Measurements from ENCODE around the gene ASAP3. TPM values are rescaled to one million over a fixed set of nuclear protein-coding genes. Genes with fewer than 3 reads are reported as not detected.

The ASAP3 gene
- total and polyA plus RNA-seq, 2 experiments from 2014 or later, result 28.0 to 98.2 TPM

DNA sequence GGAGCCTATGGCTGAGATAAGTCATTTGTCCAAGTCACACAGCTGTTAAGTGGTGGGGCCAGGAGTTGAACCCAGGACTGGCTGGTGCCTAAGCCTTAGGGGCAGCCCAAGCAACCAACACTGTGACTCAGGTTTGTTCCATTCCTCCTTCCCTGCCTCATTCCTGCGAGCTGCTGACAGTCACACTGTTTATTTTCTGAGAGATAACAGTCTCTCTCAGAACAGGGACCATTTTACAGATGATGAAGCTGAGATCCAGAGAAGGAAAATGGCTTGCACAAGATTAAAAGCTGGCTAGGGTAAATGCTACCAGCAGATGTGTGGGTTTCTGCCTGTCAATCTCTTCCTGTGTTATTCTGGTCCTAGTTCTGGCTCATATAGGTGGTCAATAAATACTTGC lies 35.1 kb downstream of the ASAP3 start:
- H3K9me3 Mint-ChIP-seq, result no peaks in the 10 kb centered on the region
- DNase-seq (ENCODE audit: low spot score), result no peak
- Histone ChIP-seq H3F3A (replicated peaks; ENCODE audit: low read depth) (no peaks in the 10 kb centered on the region), H3K4me2 (no peak overlapping the region), H2AFZ (no peak overlapping the region), H4K20me1 (replicated peaks; ENCODE audit: insufficient read depth) (peaks cover 11% of the 10 kb centered on the region), H3K9me2 (ENCODE audit: insufficient read depth) (no peaks in the 10 kb centered on the region), H3K79me2 (replicated peaks; ENCODE audit: insufficient read depth) (no peaks in the 10 kb centered on the region), H3K27ac (ENCODE audit: low read depth) (no peak overlapping the region), H3K36me3 (ENCODE audit: insufficient read depth) (no peaks in the 10 kb centered on the region), H3K27me3 (ENCODE audit: insufficient read depth) (no peaks in the 10 kb centered on the region), H3K4me3 (no peak overlapping the region), H3K4me1 (ENCODE audit: insufficient read depth) (no peaks in the 10 kb centered on the region)
- no peak overlapping the region for H3K27ac Mint-ChIP-seq
- H3K4me3 Mint-ChIP-seq, result no peak overlapping the region
- no peaks in the 10 kb centered on the region for H3K4me1 Mint-ChIP-seq
- no peak for ATAC-seq
- peaks cover 1% of the 10 kb centered on the region for H3K27me3 Mint-ChIP-seq (ENCODE audit: insufficient read depth, low read depth, poor library complexity)
- TF ChIP-seq ZNF331 (CRISPR knock-in tag; IDR thresholded peaks at IDR 0.05; ENCODE audit: low read depth) (no peak), POLR2AphosphoS5 (IDR thresholded peaks at IDR 0.05; ENCODE audit: low read depth) (no peak), JUNB (IDR thresholded peaks at IDR 0.05; ENCODE audit: unreplicated experiment) (no peak), STAT1 (IDR thresholded peaks at IDR 0.05; ENCODE audit: unreplicated experiment) (no peak), ZNF114 (CRISPR knock-in tag; IDR thresholded peaks at IDR 0.05) (no peak), CREB1 (CRISPR knock-in tag; IDR thresholded peaks at IDR 0.05; ENCODE audit: low read depth) (no peak), EZH2 (IDR thresholded peaks at IDR 0.05; ENCODE audit: low read depth, unreplicated experiment) (no peak), EZH2phosphoT487 (IDR thresholded peaks at IDR 0.05; ENCODE audit: unreplicated experiment) (no peak), NANOG (IDR thresholded peaks at IDR 0.05; ENCODE audit: borderline replicate concordance) (no peak)
- TF ChIP-seq, protein P1, sequence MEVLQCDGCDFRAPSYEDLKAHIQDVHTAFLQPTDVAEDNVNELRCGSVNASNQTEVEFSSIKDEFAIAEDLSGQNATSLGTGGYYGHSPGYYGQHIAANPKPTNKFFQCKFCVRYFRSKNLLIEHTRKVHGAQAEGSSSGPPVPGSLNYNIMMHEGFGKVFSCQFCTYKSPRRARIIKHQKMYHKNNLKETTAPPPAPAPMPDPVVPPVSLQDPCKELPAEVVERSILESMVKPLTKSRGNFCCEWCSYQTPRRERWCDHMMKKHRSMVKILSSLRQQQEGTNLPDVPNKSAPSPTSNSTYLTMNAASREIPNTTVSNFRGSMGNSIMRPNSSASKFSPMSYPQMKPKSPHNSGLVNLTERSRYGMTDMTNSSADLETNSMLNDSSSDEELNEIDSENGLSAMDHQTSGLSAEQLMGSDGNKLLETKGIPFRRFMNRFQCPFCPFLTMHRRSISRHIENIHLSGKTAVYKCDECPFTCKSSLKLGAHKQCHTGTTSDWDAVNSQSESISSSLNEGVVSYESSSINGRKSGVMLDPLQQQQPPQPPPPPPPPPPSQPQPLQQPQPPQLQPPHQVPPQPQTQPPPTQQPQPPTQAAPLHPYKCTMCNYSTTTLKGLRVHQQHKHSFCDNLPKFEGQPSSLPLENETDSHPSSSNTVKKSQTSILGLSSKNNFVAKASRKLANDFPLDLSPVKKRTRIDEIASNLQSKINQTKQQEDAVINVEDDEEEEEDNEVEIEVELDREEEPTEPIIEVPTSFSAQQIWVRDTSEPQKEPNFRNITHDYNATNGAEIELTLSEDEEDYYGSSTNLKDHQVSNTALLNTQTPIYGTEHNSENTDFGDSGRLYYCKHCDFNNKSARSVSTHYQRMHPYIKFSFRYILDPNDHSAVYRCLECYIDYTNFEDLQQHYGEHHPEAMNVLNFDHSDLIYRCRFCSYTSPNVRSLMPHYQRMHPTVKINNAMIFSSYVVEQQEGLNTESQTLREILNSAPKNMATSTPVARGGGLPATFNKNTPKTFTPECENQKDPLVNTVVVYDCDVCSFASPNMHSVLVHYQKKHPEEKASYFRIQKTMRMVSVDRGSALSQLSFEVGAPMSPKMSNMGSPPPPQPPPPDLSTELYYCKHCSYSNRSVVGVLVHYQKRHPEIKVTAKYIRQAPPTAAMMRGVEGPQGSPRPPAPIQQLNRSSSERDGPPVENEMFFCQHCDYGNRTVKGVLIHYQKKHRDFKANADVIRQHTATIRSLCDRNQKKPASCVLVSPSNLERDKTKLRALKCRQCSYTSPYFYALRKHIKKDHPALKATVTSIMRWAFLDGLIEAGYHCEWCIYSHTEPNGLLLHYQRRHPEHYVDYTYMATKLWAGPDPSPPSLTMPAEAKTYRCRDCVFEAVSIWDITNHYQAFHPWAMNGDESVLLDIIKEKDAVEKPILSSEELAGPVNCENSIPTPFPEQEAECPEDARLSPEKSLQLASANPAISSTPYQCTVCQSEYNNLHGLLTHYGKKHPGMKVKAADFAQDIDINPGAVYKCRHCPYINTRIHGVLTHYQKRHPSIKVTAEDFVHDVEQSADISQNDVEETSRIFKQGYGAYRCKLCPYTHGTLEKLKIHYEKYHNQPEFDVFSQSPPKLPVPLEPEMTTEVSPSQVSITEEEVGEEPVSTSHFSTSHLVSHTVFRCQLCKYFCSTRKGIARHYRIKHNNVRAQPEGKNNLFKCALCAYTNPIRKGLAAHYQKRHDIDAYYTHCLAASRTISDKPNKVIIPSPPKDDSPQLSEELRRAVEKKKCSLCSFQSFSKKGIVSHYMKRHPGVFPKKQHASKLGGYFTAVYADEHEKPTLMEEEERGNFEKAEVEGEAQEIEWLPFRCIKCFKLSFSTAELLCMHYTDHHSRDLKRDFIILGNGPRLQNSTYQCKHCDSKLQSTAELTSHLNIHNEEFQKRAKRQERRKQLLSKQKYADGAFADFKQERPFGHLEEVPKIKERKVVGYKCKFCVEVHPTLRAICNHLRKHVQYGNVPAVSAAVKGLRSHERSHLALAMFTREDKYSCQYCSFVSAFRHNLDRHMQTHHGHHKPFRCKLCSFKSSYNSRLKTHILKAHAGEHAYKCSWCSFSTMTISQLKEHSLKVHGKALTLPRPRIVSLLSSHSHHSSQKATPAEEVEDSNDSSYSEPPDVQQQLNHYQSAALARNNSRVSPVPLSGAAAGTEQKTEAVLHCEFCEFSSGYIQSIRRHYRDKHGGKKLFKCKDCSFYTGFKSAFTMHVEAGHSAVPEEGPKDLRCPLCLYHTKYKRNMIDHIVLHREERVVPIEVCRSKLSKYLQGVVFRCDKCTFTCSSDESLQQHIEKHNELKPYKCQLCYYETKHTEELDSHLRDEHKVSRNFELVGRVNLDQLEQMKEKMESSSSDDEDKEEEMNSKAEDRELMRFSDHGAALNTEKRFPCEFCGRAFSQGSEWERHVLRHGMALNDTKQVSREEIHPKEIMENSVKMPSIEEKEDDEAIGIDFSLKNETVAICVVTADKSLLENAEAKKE (CRISPR knock-in tag; IDR thresholded peaks at IDR 0.05), result no peak
- TF ChIP-seq, protein P2, sequence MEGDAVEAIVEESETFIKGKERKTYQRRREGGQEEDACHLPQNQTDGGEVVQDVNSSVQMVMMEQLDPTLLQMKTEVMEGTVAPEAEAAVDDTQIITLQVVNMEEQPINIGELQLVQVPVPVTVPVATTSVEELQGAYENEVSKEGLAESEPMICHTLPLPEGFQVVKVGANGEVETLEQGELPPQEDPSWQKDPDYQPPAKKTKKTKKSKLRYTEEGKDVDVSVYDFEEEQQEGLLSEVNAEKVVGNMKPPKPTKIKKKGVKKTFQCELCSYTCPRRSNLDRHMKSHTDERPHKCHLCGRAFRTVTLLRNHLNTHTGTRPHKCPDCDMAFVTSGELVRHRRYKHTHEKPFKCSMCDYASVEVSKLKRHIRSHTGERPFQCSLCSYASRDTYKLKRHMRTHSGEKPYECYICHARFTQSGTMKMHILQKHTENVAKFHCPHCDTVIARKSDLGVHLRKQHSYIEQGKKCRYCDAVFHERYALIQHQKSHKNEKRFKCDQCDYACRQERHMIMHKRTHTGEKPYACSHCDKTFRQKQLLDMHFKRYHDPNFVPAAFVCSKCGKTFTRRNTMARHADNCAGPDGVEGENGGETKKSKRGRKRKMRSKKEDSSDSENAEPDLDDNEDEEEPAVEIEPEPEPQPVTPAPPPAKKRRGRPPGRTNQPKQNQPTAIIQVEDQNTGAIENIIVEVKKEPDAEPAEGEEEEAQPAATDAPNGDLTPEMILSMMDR (conservative IDR thresholded peaks at IDR 0.05; ENCODE audit: low read depth in 2 of 2), result no peak
- TF ChIP-seq, protein P3, sequence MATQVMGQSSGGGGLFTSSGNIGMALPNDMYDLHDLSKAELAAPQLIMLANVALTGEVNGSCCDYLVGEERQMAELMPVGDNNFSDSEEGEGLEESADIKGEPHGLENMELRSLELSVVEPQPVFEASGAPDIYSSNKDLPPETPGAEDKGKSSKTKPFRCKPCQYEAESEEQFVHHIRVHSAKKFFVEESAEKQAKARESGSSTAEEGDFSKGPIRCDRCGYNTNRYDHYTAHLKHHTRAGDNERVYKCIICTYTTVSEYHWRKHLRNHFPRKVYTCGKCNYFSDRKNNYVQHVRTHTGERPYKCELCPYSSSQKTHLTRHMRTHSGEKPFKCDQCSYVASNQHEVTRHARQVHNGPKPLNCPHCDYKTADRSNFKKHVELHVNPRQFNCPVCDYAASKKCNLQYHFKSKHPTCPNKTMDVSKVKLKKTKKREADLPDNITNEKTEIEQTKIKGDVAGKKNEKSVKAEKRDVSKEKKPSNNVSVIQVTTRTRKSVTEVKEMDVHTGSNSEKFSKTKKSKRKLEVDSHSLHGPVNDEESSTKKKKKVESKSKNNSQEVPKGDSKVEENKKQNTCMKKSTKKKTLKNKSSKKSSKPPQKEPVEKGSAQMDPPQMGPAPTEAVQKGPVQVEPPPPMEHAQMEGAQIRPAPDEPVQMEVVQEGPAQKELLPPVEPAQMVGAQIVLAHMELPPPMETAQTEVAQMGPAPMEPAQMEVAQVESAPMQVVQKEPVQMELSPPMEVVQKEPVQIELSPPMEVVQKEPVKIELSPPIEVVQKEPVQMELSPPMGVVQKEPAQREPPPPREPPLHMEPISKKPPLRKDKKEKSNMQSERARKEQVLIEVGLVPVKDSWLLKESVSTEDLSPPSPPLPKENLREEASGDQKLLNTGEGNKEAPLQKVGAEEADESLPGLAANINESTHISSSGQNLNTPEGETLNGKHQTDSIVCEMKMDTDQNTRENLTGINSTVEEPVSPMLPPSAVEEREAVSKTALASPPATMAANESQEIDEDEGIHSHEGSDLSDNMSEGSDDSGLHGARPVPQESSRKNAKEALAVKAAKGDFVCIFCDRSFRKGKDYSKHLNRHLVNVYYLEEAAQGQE (IDR thresholded peaks at IDR 0.05; ENCODE audit: unreplicated experiment), result no peak
- TF ChIP-seq, protein P4, sequence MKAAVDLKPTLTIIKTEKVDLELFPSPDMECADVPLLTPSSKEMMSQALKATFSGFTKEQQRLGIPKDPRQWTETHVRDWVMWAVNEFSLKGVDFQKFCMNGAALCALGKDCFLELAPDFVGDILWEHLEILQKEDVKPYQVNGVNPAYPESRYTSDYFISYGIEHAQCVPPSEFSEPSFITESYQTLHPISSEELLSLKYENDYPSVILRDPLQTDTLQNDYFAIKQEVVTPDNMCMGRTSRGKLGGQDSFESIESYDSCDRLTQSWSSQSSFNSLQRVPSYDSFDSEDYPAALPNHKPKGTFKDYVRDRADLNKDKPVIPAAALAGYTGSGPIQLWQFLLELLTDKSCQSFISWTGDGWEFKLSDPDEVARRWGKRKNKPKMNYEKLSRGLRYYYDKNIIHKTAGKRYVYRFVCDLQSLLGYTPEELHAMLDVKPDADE (IDR thresholded peaks at IDR 0.05), result no peak
- peaks cover 8% of the 10 kb centered on the region; the same call in 1 of the 3 replicates for H3K36me3 Mint-ChIP-seq (ENCODE audit: low read depth)
